ENCODE results near the gene TP73.

DNA sequence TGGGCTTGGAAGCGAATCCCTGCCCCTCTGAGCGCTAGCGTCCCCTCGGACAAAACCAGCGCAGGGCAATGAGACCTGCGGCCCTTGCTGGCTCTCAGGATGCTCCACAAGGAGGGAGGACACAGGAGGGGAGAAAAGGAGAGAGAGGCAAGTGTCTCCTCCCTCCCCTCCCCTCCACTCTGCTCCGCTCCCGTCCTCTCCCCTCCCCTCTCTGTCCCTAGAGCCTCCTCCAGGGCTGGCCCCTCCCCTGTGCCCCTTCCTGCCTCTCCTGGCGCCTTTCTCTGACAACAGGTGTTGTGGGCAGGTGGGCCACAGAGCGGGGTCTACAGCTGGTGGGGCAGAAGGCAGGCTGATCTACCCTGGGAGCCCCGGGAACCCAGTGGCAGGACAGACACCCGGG, 35.2 kb downstream of the TP73 start:
- TF ChIP-seq EZH2phosphoT487 (IDR thresholded peaks at IDR 0.05; ENCODE audit: borderline replicate concordance, low read length), result no peak
- no peak for TF ChIP-seq CTCF (IDR thresholded peaks at IDR 0.05; ENCODE audit: low read depth, low read length, poor library complexity, severe bottlenecking)

Measured in DOHH2 (cell line).